Activated naive CD4-positive, alpha-beta T cell treated with Interleukin-2 at 50 U/mL for 16 hours (primary cell): ENCODE measurements around the gene THAP3.
A peak's percentile ranks its signal among the peaks of the same experiment; 100 is the strongest.
"Not testable (repeated sequence)": the region's sequence is repeated elsewhere in the genome, so short reads cannot be mapped to it uniquely, and the experiment has no call there.

Experiments used
- DNase-seq: peaks from one replicate; pipeline ENCODE4 v3.0.0-alpha.2; 2020

Gene THAP3

GRCh38 chr1:6635910-6636760, 11.5 kb downstream of the THAP3 start:
- no peak for DNase-seq

DNA sequence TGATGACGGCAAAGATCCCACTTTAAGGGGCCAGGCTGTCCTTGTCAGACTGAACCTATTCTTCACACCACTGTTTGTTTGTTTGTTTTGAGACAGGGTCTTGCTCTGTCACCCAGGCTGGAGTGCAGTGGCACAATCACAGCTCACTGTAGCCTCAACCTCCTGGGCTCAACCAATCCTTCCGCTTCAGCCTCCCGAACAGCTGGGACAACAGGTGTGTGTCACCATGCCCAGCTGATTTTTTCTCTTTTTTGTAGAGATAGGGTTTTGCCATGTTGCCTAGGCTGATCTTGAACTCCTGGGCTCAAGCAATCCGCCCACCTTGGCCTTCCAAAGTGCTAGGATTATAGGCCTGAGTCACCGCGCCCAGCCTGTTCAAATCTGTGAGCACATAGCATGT, 12.1 kb downstream of the THAP3 start:
- not testable (repeated sequence) for DNase-seq

- no peak for DNase-seq
These were observed 13.1 kb downstream of the THAP3 start for GRCh38 chr1:6637770-6638169.

GRCh38 chr1:6638226-6638625, 13.6 kb downstream of the THAP3 start:
- DNase-seq = no peak

- DNase-seq = not testable (repeated sequence)
These were observed 16.2 kb downstream of the THAP3 start for GRCh38 chr1:6640867-6641266.

- DNase-seq = no peak
These were observed 20.4 kb downstream of the THAP3 start for GRCh38 chr1:6645018-6645417.

- DNase-seq = peak; percentile 11
These were observed 22.0 kb downstream of the THAP3 start for GRCh38 chr1:6646499-6647148.

DNA sequence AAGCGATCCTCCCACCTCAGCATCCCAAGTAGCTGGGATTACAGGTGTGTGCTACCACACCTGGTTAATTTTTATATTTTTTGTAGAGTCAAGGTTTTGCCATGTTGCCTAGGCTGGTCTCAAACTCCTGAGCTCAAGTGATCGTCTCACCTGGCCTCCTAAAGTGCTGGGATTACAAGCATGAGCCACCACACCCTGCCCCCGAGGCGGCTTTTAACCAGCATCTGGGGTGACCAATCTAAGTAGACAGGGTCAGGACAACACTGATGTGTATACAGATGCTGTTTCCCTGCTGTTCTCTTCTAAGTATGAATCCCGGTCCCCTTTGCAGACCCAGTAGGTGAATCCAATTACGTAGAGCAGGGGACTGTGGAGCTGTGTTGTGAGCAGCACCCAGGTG, 23.9 kb downstream of the THAP3 start:
- no peak for DNase-seq

GRCh38 chr1:6651909-6652308, 27.2 kb downstream of the THAP3 start:
- no peak for DNase-seq

- DNase-seq = no peak
These were observed 28.3 kb downstream of the THAP3 start for GRCh38 chr1:6652986-6653385.

DNA sequence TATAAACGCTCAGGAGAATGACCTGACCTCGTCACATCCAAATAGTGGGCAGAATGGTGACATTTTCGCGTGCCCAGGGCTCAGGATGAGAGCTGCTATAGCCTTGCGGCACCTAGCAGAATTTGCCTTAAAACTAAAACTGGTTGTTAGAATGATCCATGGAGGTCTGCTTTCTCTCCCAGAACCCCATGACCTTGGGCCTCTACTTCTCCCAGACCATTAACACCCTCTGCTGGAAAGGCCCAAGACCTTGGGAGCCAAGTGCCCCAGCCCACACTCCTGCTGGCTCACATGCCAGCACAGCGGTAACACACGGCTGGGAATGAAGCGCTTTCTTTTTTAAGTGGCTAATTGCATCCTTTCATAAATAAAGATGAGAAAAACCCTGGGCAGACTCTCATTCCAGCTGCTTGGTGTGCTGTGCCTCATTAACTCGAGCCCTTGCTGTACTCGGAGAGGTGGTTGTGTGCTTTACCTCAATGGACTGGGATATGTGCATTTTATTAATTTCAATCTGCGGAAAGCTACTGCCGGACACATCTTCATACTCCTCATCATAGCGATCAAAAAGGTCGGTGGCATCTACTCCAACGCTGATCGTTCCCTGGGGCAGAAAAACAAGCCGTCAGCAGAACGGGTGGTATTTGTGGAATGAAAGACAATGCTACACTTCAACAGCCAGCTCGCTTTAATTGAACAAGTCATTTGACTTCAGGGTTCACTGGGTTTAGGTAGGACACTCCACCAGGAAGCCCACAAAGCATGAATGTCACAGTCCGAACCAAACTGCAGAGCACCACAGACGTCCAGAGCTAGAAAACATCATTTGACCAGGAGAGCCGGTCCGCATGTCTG, 29.0 kb downstream of the THAP3 start:
- no peak for DNase-seq

DNA sequence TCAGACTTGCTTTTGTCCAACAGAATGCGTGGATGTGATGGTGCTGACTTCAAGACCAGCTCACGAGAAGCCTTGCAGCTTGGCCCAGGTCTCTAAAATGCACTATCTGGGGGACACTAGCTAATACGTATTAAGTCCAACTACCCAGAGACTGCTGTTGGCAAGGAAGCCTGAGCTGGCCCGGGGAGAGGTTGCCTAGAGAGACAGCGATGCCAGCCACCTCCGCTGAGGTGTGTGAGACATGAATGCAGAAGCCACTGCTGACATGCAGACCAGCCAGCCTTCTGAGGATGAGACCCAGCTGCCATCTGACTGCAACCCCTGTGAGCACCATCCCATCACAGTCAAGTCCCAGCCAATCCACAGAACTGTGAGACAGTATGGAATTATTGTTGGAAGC, 32.5 kb downstream of the THAP3 start:
- no peak for DNase-seq

DNA sequence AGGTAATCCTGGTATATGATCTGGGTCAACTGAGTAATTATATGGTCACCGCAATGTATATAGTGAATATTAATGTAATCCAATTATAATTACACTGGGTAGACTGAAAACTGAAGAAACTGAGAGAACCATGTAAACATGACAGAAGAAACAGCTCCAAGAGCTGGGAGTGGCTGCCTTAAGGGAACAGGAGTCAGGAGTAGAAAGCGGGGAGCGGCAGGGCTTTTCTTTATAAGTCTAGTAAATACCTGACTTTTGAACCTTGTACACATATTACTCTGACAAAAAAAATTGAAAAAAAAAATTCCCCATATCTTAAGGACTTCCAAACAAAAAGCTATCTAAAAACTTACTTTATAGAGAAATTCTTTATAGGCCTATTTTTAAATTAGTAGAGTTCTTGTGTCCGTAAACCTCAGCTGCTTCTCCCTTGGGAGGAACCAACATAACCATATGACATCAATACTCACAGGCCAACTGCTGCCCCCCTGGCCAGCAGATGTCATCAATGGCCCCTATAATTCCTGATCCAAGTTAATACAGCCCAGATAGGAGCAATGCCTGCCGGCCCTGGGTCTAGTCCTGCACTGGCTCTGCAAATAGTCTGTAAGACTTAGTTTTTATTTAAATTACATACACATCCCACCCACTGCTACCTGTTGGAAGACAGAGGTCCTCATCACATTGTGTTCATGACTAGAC, 33.8 kb downstream of the THAP3 start:
- DNase-seq = no peak

DNA sequence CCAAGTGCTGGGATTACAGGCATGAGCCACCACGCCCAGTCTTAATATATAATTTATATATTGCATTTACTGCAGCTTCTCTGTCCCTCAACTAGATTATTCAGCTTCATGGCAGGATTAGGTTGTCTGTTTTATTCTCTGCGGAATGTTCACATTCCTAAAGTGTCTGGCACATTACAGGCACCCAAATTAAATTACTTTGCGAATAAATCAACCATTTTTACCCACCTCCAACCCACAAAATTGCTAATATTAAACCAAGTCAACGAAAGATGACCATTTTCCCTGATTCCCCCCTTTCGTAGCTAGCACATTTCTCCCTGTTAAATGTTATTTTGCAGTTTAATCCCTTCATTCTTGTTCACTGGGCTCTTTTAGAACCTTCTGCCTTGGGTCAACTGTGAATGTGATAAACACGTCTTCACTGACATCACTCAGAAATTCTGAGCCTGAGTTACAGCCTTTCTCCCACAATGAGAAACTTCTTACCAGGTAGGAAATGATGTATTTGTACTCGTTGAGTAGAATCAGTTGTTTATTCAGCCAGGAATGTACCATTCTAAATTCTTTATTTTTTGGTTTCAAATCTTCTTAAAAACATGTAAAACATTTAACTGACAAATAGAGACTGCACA, 35.9 kb downstream of the THAP3 start:
- no peak for DNase-seq

- DNase-seq = not testable (repeated sequence)
These were observed 37.8 kb downstream of the THAP3 start for GRCh38 chr1:6662468-6662867.

- no peak for DNase-seq
These were observed 42.0 kb downstream of the THAP3 start for GRCh38 chr1:6666696-6667095.

GRCh38 chr1:6667139-6667538, 42.5 kb downstream of the THAP3 start:
- DNase-seq = no peak

- DNase-seq = no peak
These were observed 43.8 kb downstream of the THAP3 start for GRCh38 chr1:6668503-6668902.

DNA sequence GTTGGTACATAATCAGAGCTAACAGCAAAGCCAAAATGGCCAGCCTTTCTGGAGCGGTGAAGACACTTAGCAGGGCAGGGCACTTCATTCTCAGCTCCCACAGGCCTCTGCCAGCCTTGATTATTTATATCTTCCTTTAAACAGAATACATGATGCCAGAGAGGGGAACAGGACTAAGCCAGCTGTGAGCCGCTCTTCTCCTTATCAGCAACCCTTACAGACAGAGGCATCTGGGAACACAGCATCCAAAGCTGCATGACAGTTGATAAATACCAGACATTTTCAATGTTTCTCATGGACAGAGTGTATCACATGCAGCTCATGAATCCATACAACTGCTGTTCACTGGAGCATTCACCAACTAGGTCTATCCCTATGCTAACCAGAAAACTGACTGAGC, 47.9 kb downstream of the THAP3 start:
- no peak for DNase-seq

GRCh38 chr1:6673816-6674398, 49.2 kb downstream of the THAP3 start:
- DNase-seq = no peak

- no peak for DNase-seq
These were observed 50.1 kb downstream of the THAP3 start for GRCh38 chr1:6674771-6675170.

- no peak for DNase-seq
These were observed 51.3 kb downstream of the THAP3 start for GRCh38 chr1:6675941-6676340.
